Suppressor macrophage treated with lipopolysaccharide for 4 hours (primary cell): Measurements from ENCODE around the gene COG2.
A peak's percentile ranks its signal among the peaks of the same experiment; 100 is the strongest.
"Not testable (repeated sequence)": the region's sequence is repeated elsewhere in the genome, so short reads cannot be mapped to it uniquely, and the experiment has no call there.

ENCODE experiments used
- DNase-seq: peaks from one replicate; pipeline ENCODE4 v3.0.0-alpha.2; 2020

COG2 gene, protein sequence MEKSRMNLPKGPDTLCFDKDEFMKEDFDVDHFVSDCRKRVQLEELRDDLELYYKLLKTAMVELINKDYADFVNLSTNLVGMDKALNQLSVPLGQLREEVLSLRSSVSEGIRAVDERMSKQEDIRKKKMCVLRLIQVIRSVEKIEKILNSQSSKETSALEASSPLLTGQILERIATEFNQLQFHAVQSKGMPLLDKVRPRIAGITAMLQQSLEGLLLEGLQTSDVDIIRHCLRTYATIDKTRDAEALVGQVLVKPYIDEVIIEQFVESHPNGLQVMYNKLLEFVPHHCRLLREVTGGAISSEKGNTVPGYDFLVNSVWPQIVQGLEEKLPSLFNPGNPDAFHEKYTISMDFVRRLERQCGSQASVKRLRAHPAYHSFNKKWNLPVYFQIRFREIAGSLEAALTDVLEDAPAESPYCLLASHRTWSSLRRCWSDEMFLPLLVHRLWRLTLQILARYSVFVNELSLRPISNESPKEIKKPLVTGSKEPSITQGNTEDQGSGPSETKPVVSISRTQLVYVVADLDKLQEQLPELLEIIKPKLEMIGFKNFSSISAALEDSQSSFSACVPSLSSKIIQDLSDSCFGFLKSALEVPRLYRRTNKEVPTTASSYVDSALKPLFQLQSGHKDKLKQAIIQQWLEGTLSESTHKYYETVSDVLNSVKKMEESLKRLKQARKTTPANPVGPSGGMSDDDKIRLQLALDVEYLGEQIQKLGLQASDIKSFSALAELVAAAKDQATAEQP

DNA sequence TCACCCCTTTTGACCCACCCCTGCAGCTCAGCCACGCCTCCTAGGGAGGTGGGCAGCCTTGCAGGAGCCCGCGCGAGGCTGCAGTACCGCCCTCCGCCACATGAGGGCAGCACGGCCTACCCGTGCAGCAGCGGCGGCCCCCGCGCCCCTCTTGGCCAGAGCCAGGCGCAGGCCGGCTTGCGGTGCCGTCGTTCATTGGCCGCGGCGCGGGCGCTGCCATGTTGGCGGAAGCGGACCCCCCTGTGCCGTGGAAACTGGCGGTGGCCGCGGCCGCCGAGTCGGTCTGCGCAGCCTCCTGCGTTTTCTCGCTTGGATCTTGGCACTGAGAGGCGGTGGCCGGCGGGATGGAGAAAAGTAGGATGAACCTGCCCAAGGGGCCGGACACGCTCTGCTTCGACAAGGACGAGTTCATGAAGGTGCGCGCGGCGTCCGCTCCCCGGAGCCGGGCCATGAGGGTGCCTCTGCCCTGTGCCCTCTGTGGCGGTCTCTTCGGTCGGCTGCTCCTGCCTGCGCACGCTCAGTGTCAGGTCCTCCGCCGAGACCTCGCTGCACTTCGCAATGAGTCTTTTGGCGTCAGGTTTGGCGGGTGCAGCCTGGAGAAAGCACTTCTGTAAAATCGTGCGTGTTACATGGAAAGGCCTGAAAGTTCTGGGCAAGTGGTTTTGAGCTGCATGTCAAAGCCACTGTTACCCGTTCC is at the start of gene COG2:
Gene COG2, plus strand, starts transcription at position 219 of the 697 bp plus-strand sequence. Its CDS starts 126 bp downstream, at position 345.
- DNase-seq, result peak; percentile 97

GRCh38 chr1:230592848-230593414 is 49.4 kb upstream of the COG2 start:
- no peak for DNase-seq

GRCh38 chr1:230594214-230594773 is 48.0 kb upstream of the COG2 start:
- no peak for DNase-seq

DNA sequence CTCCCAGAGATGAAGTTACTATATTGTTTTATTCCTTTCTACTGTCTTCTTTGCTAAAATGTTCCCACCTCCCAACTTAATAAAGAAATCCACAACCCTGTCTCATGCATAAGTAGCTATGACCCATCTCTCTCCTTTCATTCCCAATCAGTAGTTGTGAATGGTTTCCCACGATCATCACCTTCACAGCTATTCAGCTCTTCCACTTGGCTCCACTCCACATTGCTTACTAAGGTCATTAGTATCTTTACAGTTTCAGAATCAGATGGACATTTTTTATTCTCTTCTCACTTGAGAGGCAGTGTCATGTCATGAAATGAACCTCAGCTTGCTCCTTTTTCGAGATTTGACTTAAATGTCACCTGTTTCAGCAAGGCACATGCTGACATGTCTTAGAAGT is 47.1 kb upstream of the COG2 start:
- no peak for DNase-seq

DNA sequence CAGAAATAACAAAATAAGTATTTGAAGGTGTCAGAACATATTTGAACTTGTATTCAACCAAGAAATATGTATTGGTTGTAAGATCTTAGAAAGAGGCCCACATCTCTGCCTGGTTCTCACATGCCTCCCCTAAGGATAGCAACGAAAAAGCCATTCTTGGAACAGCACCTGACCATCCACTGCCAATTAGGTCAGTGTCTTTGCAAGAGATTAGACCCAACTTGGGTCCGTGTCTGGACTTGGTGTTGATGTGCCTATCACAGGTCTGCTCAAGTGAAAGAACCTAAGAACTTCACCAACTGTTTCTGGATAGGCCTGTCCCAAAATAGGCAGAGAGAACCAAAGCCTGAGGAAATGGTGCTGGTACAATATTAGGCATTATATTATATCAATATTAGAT is 46.0 kb upstream of the COG2 start:
- DNase-seq, result no peak

DNA sequence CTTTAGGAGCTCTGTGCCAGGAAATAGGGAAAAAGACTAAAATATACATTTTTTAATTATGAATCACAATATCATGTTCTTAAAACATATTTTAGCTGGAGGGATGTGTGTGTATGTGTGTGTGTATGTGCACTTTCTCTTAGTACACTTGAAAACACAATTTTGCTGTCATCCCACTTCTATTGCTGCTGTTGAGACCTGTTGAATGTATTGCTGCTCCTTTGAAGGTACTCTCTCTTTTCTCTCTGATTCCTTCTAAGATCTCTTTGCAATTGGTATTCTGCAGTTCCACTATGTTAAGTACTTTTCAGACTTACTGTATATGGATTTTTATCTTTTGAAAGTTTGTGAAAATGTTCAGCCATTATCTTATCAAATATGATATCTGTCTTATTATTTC is 43.5 kb upstream of the COG2 start:
- no peak for DNase-seq

DNA sequence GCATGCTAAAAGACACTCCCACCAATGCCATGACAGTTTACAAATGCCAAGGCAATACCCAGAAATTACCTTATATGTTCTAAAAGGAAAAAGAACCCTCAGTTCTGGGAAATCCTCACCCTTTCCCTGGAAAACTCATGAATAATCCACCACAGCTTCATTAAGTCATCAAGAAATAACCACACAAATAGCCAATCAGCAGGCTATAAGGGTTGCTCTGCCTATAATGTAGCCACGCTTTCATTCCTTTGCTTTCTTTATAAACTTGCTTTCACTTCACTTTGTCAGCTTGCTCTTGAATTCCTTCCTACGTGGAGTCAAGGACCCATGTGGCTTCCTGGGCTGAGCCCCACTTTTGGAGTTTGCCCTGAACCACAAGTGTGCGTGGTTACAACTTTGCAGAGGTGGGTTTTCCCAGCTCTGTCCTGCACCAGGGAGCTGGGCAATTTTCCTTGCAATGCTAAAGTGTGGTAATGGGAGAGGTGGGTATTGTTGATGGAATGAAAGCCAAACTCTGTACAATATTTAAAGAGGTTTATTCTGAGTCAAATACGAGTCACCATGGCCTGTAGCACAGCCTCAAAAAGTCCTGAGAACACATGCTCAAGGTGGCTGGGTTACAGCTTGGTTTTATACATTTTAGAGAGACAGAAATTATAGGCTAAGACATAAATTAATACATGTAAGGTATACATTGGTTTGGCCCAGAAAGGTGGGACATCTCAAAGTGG is 42.2 kb upstream of the COG2 start:
- DNase-seq, result no peak

GRCh38 chr1:230600657-230601400 is 41.5 kb upstream of the COG2 start:
- not testable (repeated sequence) for DNase-seq

DNA sequence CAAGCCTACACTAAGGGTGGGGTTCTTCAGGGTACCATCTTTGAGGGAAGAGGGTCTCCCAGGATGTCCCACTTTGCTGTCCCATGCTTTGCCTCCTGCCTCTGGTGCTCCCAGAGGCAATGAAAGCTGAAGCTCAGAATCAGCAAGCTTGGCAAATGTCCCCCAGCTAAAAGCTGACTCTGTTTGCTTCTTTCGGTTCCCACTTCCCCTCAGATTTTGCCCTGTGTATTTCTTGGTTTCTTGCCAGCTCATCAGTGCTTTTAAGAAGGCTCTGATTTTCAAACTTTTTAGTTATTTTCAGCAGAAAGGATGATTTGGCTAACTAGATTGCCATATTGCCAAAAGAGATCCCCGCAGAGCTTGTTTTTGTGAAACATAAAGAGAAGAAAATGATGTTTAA is 33.1 kb upstream of the COG2 start:
- peak; percentile 64 for DNase-seq

DNA sequence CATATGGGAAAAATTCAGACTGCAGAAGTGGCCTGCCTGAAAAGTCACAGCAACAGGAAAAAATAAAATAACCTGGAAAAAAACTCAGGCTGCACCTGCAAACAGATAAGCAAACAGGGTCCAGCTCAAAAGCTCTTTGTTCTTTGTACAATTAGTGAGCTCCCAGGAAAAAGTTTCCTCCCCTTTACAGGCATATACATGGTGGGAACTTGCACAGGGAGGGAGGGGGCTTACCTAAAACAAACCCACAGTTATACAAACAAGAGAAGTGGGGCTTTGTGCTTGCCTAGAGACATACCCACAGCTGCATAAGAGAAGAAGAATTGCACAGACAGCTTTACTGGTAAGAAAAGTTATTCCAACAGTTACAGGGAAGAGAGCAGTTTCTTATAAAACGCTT is 31.7 kb upstream of the COG2 start:
- no peak for DNase-seq

GRCh38 chr1:230611128-230611877 is 31.0 kb upstream of the COG2 start:
- no peak for DNase-seq

GRCh38 chr1:230611878-230612235 is 30.4 kb upstream of the COG2 start:
- no peak for DNase-seq

DNA sequence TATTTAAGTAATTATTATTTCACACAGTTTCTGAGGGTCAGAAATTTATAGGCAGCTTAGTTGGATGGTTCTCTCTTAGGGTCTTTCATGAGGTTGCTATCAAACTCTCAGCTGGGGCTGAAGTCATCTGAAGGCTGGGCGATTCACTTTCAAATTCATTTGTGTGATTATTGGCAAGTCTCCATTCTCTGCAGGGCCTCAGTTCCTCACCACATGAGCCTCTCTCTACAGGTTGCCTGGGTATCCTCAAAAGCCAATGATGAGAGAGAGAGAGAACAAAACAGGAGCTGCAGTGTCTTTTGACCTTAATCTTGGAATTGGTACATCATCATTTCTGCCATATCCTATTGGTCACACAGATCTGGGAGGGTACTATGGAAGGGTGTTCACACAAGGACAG is 29.6 kb upstream of the COG2 start:
- no peak for DNase-seq

- no peak for DNase-seq
Measured at GRCh38 chr1:230614121-230614520, 28.2 kb upstream of the COG2 start.

GRCh38 chr1:230618537-230618936 is 23.7 kb upstream of the COG2 start:
- DNase-seq, result no peak

GRCh38 chr1:230620649-230621323 is 21.5 kb upstream of the COG2 start:
- DNase-seq, result no peak

GRCh38 chr1:230621324-230622030 is 20.8 kb upstream of the COG2 start:
- DNase-seq, result peak; percentile 51

DNA sequence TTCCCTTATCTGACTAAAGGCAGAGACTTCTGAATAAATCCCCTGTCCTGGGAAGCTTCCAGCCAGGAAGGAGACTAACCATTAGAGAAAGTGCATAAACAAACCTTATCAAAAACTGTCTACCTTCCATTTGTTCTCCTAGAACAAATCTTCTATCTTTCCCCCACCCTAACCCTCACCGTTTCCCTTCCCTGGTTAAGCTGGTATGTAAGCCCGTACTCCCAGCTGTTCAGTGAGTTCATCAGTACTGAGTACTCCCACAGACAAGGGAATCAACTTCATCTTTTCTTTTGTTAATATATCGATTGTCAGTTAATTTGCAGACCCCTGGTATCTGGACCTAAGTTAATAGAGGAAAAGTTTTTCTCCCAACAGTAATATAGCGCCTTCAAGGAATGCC is 20.1 kb upstream of the COG2 start:
- no peak for DNase-seq

GRCh38 chr1:230624097-230624713 is 18.1 kb upstream of the COG2 start:
- DNase-seq, result no peak
